Placental pericyte (primary cell): ENCODE measurements around the gene PCDH8. TPM values are rescaled to one million over a fixed set of nuclear protein-coding genes. Genes with fewer than 3 reads are reported as not detected.

Experiments used
- small RNA-seq: library from RNA; depleted of rRNA; stranded (forward); fragments of <200 nt; gene quantifications from one replicate; pipeline ENCODE3, GENCODE V24; 2012; ENCODE audit warnings: low replicate concordance
- total RNA-seq: library from RNA; depleted of rRNA; stranded (reverse); fragments of >200 nt; gene quantifications from 2 replicates; pipeline ENCODE4 v1.2.3, GENCODE V29; 2012

The PCDH8 gene
- not detected in 2 replicates for total RNA-seq

GRCh38 chr13:52848455-52849195 is at the start of gene PCDH8:
Gene PCDH8, minus strand, starts transcription at chr13:52848640. Its CDS starts 204 bp downstream, at chr13:52848436.

Small RNAs within 50 kb of the gene (small RNA-seq; reads per million reads assigned to genes)
- gene MIR759 = not detected

Other genes starting within 250 kb of the PCDH8 start
- gene HNRNPA1L2, start 206.2 kb downstream of the PCDH8 start, total RNA-seq = 2.1 and 5.0 TPM in 2 replicates
- gene SUGT1, start 195.8 kb downstream of the PCDH8 start, total RNA-seq = 33.3 and 53.3 TPM in 2 replicates
- gene CNMD, start 108.8 kb downstream of the PCDH8 start, total RNA-seq = not detected in 2 replicates
- not detected in 2 replicates for gene OLFM4, start 180.2 kb upstream of the PCDH8 start, total RNA-seq